Gastroesophageal sphincter (tissue), 3 donors: ENCODE measurements around the gene CKAP4.

ENCODE experiments used
- CTCF ChIP-seq, 4 experiments: fragments of 200-600 bp in 2 of 4; fragments of 450-650 bp in 2 of 4; sonication (generic) in 1 of 4; IDR thresholded peaks; one replicate each; pipeline ENCODE4 v1.5.1; 2017 to 2019; ENCODE audit warnings: antibody characterized with exemption in 4 of 4, mild to moderate bottlenecking in 2 of 4, moderate library complexity in 2 of 4
- EP300 ChIP-seq: sonication (generic); formaldehyde crosslinking; IDR thresholded peaks from one replicate; pipeline ENCODE4 v1.6.1; 2017; ENCODE audit warnings: antibody characterized with exemption, mild to moderate bottlenecking
- POLR2A ChIP-seq, 2 donors: fragments of 450-650 bp; IDR thresholded peaks; one replicate each; pipeline ENCODE4 v1.6.1; 2017; ENCODE audit warnings: antibody characterized with exemption in 2 of 2, mild to moderate bottlenecking in 2 of 2, moderate library complexity in 1 of 2
- POLR2AphosphoS5 ChIP-seq: sonication (generic); formaldehyde crosslinking; IDR thresholded peaks from one replicate; pipeline ENCODE4 v1.6.1; 2017; ENCODE audit warnings: antibody characterized with exemption

- no peak for TF ChIP-seq POLR2AphosphoS5
- TF ChIP-seq CTCF (IDR thresholded peaks at IDR 0.05) = no peak
- no peak for TF ChIP-seq POLR2A (IDR thresholded peaks at IDR 0.05)
- TF ChIP-seq EP300 = no peak
These were observed 14.8 kb downstream of the CKAP4 start for GRCh38 chr12:106233011-106233410.
